GM08714 (cell line): ENCODE results near the gene UBE2I.
"Not testable (repeated sequence)": the region's sequence is repeated elsewhere in the genome, so short reads cannot be mapped to it uniquely, and the experiment has no call there.

ENCODE experiments used
- H3K4me3 ChIP-seq: fragments of 200-500 bp; sonication (Bioruptor generic); 2 replicates; pipeline ENCODE4 v1.5.1; 2014; ENCODE audit warnings: mild to moderate bottlenecking, low read length, inconsistent platforms
- ZNF274 ChIP-seq: IDR thresholded peaks from 2 replicates; pipeline ENCODE4 v1.6.1; 2012; ENCODE audit warnings: mild to moderate bottlenecking, low read depth, low read length

Gene UBE2I

GRCh38 chr16:1295465-1295864 lies 14.0 kb upstream of the UBE2I start:
- H3K4me3 ChIP-seq, result no peak overlapping the region
- TF ChIP-seq ZNF274, result no peak

- H3K4me3 ChIP-seq, result not testable (repeated sequence)
Measured at GRCh38 chr16:1296688-1297017, 12.8 kb upstream of the UBE2I start.

- H3K4me3 ChIP-seq, result no peak overlapping the region
- no peak for TF ChIP-seq ZNF274
Measured at GRCh38 chr16:1297018-1297696, 12.3 kb upstream of the UBE2I start.

GRCh38 chr16:1298406-1298805 lies 11.0 kb upstream of the UBE2I start:
- TF ChIP-seq ZNF274, result no peak
- no peak overlapping the region for H3K4me3 ChIP-seq

DNA sequence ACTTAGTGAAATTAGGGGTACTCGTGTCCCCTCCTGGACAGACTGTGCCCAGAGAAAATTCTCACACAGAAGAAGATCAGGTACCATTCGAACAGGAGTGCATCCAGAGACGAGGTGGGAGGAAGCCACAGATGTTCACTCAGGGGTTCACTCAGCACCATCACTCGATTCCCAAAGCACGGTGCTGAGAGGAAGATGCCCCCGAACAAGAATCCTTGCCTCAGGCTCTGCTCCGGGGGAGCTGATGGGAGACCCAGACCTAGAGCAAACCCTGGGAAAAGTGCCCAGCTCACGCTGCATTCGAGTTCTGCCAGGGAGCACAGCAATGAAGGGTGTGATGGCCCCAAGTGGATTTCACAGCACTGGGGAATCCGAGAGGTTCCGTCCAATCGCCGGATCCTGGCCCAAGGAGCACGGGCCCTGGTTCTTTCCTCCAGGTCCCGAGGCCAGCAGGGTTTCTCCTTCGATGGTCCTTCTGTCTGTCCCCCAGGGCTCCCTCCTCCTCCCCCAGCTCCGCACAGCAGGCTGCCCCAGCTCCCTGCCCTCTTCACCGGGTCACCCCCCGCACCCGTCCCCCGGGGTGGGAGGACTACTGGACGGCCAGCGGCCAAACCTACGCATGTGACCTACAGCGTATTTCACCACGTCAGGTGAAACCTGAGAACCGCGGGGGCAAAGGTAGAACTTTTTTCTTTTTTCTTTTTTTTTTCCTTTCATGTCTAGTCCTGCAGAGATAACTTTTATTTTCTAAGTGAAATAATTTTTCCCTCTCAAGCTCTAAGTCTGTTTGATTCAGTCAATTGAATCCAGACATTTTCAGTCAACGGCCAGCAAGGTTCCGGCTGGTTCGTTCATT lies 10.2 kb upstream of the UBE2I start:
- no peak for TF ChIP-seq ZNF274
- no peak overlapping the region for H3K4me3 ChIP-seq

DNA sequence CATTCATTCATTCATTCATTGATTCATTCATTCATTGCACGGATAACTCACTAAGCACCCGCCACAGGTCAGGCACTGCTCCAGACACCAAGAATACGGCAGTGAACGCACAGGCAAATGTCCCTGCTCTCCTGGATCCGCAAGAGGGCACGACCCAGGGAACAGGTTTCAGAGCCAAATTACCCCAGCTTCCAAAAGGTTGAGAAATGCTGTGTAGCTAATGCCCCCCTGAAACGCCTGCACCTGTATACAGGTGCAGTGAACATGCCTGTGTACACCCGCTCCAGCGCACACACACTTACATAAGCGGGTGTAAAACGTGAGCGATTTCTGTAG lies 9.6 kb upstream of the UBE2I start:
- no peak for TF ChIP-seq ZNF274
- no peak overlapping the region for H3K4me3 ChIP-seq

DNA sequence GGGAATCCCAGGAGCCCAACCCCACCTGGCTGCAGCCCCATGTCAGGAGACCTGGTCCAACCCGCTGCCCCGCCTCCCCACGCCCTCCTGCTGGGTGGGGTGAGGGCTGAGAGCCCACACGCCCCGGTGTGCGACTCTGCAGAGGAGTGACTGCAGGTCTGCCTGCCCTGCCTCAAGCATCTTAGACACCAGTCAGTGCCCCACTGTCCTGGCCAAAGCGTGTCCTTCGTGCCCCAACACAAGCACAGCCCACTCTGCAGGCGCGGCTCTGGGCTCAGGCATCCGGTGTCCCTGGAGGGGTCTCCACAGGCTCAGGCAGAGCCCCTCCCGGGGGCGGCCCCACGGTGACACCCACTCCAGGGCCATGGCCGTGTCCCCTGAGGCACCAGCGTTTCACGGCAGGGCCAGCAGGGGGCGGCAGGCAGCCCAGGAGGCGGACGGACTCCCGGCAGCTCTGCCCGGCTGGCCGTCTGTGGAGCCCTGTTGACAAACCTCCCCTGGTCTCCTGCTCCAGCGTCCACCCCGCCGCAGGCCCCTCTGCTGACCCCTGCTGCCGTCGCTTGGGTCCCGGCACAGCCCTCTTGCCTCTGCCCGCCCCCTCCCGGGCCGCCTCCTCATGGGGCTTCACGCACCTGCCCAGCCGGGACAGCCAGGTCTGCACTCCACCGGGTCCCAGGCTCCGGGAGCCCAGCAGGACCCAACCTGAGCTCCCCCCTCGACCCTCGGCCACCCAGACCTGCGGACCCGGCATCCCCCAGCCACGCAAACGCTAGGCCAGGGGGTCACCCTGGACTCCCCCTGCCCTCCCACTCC lies 8.6 kb upstream of the UBE2I start:
- no peak overlapping the region for H3K4me3 ChIP-seq
- no peak for TF ChIP-seq ZNF274

- no peak for TF ChIP-seq ZNF274
Measured at GRCh38 chr16:1301562-1301961, 7.9 kb upstream of the UBE2I start.

DNA sequence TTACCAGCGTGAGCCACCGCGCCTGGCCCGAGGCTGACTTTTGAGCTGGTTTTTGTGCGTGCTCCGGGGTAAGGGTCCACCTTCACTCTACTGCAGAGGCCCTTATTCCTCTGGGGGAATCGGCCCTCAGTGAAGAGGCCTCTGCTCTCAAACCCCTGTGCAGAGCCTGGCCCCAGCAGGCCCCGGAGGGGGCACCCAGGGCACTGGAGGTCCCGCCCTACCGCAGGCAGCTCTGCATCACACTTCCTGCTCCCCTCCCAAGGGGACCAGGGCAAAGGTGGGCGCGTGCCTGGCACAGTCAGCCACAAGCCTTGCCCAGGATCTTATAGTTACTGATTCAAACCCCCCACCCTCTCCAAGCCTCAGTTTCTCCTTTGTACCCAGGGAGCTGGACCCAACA lies 3.6 kb upstream of the UBE2I start:
- no peak overlapping the region for H3K4me3 ChIP-seq

More at GRCh38 chr16:1301562-1301961, 7.9 kb upstream of the UBE2I start:
- H3K4me3 ChIP-seq, result no peak overlapping the region

GRCh38 chr16:1306334-1306733 lies 3.1 kb upstream of the UBE2I start:
- H3K4me3 ChIP-seq, result no peak overlapping the region
- TF ChIP-seq ZNF274, result no peak

More for the DNA sequence above, 3.6 kb upstream of the UBE2I start:
- TF ChIP-seq ZNF274, result no peak

- no peak for TF ChIP-seq ZNF274
- H3K4me3 ChIP-seq, result peak overlapping the region; percentile 76; the same call in 1 of the 2 replicates
Measured at GRCh38 chr16:1308036-1308976, 1.1 kb upstream of the UBE2I start.

GRCh38 chr16:1309888-1310831 lies 724 bp downstream of the UBE2I start:
- peak overlapping the region; percentile 83 for H3K4me3 ChIP-seq

GRCh38 chr16:1310832-1311200 lies 1.4 kb downstream of the UBE2I start:
- no peak for TF ChIP-seq ZNF274
- H3K4me3 ChIP-seq, result peak overlapping the region; percentile 83

More at GRCh38 chr16:1309888-1310831, 724 bp downstream of the UBE2I start:
- no peak for TF ChIP-seq ZNF274
